ENCODE results near the gene KATNBL1. TPM values are rescaled to one million over a fixed set of nuclear protein-coding genes. Genes with fewer than 3 reads are reported as not detected.
A peak's percentile ranks its signal among the peaks of the same experiment; 100 is the strongest.

The KATNBL1 gene
- total and polyA plus RNA-seq, 9 of the 15 experiments (the other 6 are each of a cell fraction or from before 2014, with no cell fraction given) = 6.6 to 46.0 (median 24.0) TPM

DNA sequence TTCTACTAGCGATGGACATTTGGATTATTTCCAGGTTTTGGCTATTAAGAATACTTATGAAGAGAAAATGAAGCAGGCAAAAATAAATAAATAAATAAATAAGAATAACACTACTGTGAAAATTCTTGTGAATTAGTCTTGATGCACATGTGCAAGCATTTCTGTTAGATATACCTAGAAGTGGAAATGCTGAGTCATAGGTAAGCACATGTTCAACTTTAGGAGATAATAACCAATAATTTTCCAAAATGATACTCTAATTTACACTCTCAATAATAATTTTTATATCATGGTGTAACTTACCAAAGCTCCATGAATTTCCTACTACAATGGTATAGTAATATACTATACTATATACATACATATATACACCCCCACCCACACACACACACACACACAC lies 38.3 kb upstream of the KATNBL1 start (continued):
- no peak for TF ChIP-seq ZNF347 (CRISPR knock-in tag; IDR thresholded peaks at IDR 0.05; ENCODE audit: low read depth)
- TF ChIP-seq ETV1 (tag; conservative IDR thresholded peaks at IDR 0.05; ENCODE audit: low read depth) = no peak
- TF ChIP-seq, protein P1, sequence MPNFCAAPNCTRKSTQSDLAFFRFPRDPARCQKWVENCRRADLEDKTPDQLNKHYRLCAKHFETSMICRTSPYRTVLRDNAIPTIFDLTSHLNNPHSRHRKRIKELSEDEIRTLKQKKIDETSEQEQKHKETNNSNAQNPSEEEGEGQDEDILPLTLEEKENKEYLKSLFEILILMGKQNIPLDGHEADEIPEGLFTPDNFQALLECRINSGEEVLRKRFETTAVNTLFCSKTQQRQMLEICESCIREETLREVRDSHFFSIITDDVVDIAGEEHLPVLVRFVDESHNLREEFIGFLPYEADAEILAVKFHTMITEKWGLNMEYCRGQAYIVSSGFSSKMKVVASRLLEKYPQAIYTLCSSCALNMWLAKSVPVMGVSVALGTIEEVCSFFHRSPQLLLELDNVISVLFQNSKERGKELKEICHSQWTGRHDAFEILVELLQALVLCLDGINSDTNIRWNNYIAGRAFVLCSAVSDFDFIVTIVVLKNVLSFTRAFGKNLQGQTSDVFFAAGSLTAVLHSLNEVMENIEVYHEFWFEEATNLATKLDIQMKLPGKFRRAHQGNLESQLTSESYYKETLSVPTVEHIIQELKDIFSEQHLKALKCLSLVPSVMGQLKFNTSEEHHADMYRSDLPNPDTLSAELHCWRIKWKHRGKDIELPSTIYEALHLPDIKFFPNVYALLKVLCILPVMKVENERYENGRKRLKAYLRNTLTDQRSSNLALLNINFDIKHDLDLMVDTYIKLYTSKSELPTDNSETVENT (CRISPR knock-in tag; IDR thresholded peaks at IDR 0.05) = no peak

DNA sequence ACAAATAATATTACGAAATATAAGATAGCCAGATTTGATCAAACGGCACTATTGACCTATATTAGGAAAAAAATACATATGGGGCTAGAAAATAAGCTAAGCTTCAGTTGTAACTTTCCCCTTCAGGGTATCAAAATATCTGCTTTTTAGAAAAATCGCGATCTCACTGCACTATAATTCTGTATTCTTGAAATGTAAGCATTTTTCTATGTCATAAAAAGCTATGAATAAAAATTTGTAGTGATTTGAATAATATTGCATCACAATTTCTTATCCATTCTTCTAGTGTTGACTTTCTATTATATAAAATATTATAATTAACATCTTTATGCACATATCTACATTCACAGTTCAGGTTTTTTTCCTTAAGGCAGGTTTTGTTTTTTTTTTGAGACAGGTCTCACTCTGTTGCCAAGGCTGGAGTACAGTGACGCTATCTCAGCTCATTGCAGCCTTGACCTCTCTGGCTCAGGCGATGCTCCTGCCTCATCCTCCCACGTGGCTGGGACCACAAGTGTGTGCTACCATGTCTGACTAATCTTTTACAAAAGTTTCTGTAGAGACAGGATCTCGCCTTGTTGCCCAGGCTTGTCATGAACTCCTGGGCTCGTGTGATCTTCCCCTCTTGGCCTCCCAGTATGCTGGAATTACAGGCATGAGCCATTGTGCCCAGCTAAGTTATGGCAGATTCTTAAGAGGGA lies 36.5 kb upstream of the KATNBL1 start:
- in situ Hi-C loops (cut with MboI) (no loop called here), intact Hi-C loops (cut with micrococcal nuclease) (no loop called here)
- no peak for TF ChIP-seq MTA1 (IDR thresholded peaks at IDR 0.05; ENCODE audit: borderline replicate concordance)
- TF ChIP-seq MAFG (tag; conservative IDR thresholded peaks at IDR 0.05) = no peak
- no peak for TF ChIP-seq ZNF551 (CRISPR knock-in tag; IDR thresholded peaks at IDR 0.05)
- TF ChIP-seq, protein P2, sequence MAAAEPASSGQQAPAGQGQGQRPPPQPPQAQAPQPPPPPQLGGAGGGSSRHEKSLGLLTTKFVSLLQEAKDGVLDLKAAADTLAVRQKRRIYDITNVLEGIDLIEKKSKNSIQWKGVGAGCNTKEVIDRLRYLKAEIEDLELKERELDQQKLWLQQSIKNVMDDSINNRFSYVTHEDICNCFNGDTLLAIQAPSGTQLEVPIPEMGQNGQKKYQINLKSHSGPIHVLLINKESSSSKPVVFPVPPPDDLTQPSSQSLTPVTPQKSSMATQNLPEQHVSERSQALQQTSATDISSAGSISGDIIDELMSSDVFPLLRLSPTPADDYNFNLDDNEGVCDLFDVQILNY (CRISPR knock-in tag; IDR thresholded peaks at IDR 0.05) = no peak
- no peak for TF ChIP-seq ZNF146 (CRISPR knock-in tag; IDR thresholded peaks at IDR 0.05; ENCODE audit: unreplicated experiment)
- no peak for TF ChIP-seq KLF16 (IDR thresholded peaks at IDR 0.05)
- TF ChIP-seq CEBPG (CRISPR knock-in tag; IDR thresholded peaks at IDR 0.05) = no peak
- peak in 1 of 2 experiments; percentile 57; a peak in 2 of 4 replicates for TF ChIP-seq CEBPG (tag; conservative IDR thresholded peaks at IDR 0.05 in 1 of 2, IDR thresholded peaks at IDR 0.05 in 1 of 2)
- peak; percentile 54 for TF ChIP-seq CEBPB (tag; IDR thresholded peaks at IDR 0.05)
- Histone ChIP-seq H3K27me3 (ENCODE audit: control insufficient read depth in 2 of 2, insufficient read depth in 2 of 2, low read length in 2 of 2) (no peaks in the 10 kb centered on the region), H3K4me1 (replicated peaks in 1 of 2; ENCODE audit: control insufficient read depth in 2 of 2, insufficient read depth in 2 of 2, low read length in 2 of 2) (peaks cover 0 to 3% of the 10 kb centered on the region in 2 experiments; a peak in 1 of 5 replicates), H2AFZ (ENCODE audit: low read depth, low read length) (no peak overlapping the region), H3K36me3 (ENCODE audit: control insufficient read depth, insufficient read depth, low read length) (no peaks in the 10 kb centered on the region; the same call in 2 of the 3 replicates), H3K9me3 (replicated peaks; ENCODE audit: control insufficient read depth, insufficient read depth, low read depth, low read length) (no peaks in the 10 kb centered on the region), H3K4me2 (ENCODE audit: insufficient read depth, low read length) (no peak overlapping the region), H3K27ac (ENCODE audit: extremely low read depth, low read depth, low read length) (no peak overlapping the region), H3K4me3 (no peak overlapping the region), H3K9ac (ENCODE audit: insufficient read depth in 1 of 2, low read depth in 2 of 2, low read length in 2 of 2) (no peak overlapping the region), H4K20me1 (replicated peaks; ENCODE audit: control insufficient read depth, insufficient read depth, low read length) (no peaks in the 10 kb centered on the region), H3K9me1 (ENCODE audit: control insufficient read depth, insufficient read depth, low read length) (no peaks in the 10 kb centered on the region), H3K79me2 (ENCODE audit: control insufficient read depth, insufficient read depth, low read length) (no peaks in the 10 kb centered on the region)
- ATAC-seq = no peak
- DNase-seq (ENCODE audit: extremely low read depth in 1 of 4, low spot score in 3 of 4) = no peak
- ChIA-PET CTCF (ENCODE audit: low intra/inter-chr PET ratio) (no interaction called here), POLR2A (interaction anchor here (0.9 kb wide), 2 partner anchors 12 to 13 kb away, joined by 3 read pairs; no protein-coding TSS in a partner anchor)
- no peak for FAIRE-seq
- BruUV-seq (replicated peaks) = no TSS peak
- WGBS (ENCODE audit: insufficient coverage, low coverage, missing lambda C conversion rate) = 63% methylated on average over 9 of the region's 9 CpGs

Measured in K562 (cell line).